Activated T-helper 1 cell treated with anti-CD3 and anti-CD28 coated beads, Interleukin-12 subunit alpha, Interleukin-12 subunit beta, Interleukin-2, Interleukin-4 antibody, amounts not matched to agents 30 ng/mL and 10 ng/mL and 1 ng/mL, durations not matched to agents 14 hours and 24 hours and 36 hours (primary cell): ENCODE data around the gene VWA1. TPM values are rescaled to one million over a fixed set of nuclear protein-coding genes. Genes with fewer than 3 reads are reported as not detected.

Experiments
- DNase-seq: peaks from one replicate; pipeline ENCODE4 v3.0.0; 2021; ENCODE audit warnings: low spot score
- H3K27ac Mint-ChIP-seq: one replicate; pipeline ENCODE4 v1.8.0; 2021; ENCODE audit warnings: mild to moderate bottlenecking, mixed read lengths
- H3K27me3 Mint-ChIP-seq: one replicate; pipeline ENCODE4 v1.8.0; 2022; ENCODE audit warnings: mild to moderate bottlenecking, moderate library complexity, mixed read lengths; ENCODE audit not compliant: insufficient read depth
- H3K36me3 Mint-ChIP-seq: one replicate; pipeline ENCODE4 v1.8.0; 2021; ENCODE audit warnings: low read depth, mixed read lengths
- H3K4me1 Mint-ChIP-seq: one replicate; pipeline ENCODE4 v1.8.0; 2021; ENCODE audit warnings: low read depth, mixed read lengths
- H3K4me3 Mint-ChIP-seq: one replicate; pipeline ENCODE4 v1.8.0; 2021; ENCODE audit warnings: mild to moderate bottlenecking, moderate library complexity, mixed read lengths
- H3K9me3 Mint-ChIP-seq: one replicate; pipeline ENCODE4 v1.8.0; 2021; ENCODE audit warnings: mixed read lengths
- intact Hi-C: fragments of 100-400 bp; cut with micrococcal nuclease; formaldehyde crosslinking; loops from one replicate; pipeline ENCODE4 v1.15.1; 2024
- total RNA-seq: library from RNA; stranded (reverse); gene quantifications from 2 replicates; pipeline ENCODE4 v1.2.3, GENCODE V29; 2022

Gene VWA1, protein sequence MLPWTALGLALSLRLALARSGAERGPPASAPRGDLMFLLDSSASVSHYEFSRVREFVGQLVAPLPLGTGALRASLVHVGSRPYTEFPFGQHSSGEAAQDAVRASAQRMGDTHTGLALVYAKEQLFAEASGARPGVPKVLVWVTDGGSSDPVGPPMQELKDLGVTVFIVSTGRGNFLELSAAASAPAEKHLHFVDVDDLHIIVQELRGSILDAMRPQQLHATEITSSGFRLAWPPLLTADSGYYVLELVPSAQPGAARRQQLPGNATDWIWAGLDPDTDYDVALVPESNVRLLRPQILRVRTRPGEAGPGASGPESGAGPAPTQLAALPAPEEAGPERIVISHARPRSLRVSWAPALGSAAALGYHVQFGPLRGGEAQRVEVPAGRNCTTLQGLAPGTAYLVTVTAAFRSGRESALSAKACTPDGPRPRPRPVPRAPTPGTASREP
- total RNA-seq = 5.5 and 5.8 TPM in 2 replicates

DNA sequence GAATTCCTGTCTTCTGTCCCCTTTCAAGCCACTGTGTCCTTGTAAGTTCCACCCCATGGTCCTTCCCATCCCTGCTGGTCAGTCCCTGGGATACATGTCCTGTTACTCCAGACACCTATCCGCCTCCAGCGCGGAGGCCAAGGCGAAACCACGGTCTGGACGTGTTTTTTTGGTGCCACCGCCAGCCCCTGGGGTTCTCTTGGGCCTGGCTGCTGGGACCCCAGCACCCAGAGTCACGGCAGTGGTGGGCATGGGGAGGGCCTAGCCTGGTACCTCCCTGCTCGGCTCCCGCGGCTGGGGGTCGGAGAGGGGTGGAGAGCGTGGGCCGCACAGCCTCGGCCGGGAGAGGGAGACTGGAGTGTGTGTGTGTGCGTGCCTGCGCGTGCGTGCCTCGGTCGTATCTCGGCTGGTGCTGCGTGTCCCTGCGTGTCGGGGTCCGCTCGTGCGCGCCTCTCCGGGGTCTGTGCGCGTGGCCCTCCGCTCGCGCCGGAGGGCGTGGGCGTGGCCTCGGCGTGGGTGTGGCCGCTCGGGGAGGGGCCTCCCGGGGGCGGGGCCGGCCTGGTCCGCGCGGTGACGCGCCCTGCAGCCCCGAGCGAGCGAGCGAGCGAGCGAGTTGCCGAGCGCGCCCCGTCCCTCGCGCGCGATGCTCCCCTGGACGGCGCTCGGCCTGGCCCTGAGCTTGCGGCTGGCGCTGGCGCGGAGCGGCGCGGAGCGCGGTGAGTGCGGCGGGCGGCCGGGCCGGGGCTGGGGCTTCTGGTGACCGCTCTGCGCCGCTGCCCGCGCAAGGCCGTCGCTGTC is at the start of gene VWA1:
TSS of gene VWA1 (plus strand) at position 585 of the 798 bp plus-strand sequence. CDS start at position 644, 59 bp downstream.
- Mint-ChIP-seq H3K27ac (peak within 1 kb of the TSS; percentile 40), H3K36me3 (no peaks in the 10 kb centered on the region), H3K27me3 (peaks cover 4% of the 10 kb centered on the region), H3K4me1 (no peaks in the 10 kb centered on the region), H3K4me3 (peak within 1 kb of the TSS; percentile 66), H3K9me3 (no peaks in the 10 kb centered on the region)
- peak; percentile 76 for DNase-seq
- intact Hi-C loops = no loop called here

DNA sequence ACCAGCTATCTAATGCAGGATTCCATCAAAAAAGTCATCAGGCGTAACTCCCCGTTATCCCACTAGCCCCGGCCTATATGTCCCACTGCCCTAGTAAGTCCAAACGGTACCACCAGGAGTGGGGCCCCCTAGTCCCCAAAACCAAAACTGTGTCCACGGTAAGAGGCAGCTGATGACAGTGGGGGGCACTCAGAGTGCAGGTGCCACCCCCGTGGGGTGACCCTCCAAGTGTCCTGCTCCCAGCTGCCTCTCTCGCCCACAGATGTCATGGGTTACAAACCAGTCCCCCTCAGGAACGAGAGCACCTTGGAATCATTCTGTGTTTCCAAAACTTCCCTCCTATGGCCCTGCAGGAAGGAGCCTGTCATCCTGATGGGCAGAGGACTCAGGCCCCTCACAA is 49.6 kb upstream of the VWA1 start:
- H3K36me3 Mint-ChIP-seq = peaks cover 35% of the 10 kb centered on the region
- intact Hi-C loops = no loop called here
- no peak for DNase-seq
- H3K4me1 Mint-ChIP-seq = no peaks in the 10 kb centered on the region
- H3K27me3 Mint-ChIP-seq = no peaks in the 10 kb centered on the region
- H3K9me3 Mint-ChIP-seq = no peaks in the 10 kb centered on the region
- no peak overlapping the region for H3K27ac Mint-ChIP-seq
- H3K4me3 Mint-ChIP-seq = no peak overlapping the region

DNA sequence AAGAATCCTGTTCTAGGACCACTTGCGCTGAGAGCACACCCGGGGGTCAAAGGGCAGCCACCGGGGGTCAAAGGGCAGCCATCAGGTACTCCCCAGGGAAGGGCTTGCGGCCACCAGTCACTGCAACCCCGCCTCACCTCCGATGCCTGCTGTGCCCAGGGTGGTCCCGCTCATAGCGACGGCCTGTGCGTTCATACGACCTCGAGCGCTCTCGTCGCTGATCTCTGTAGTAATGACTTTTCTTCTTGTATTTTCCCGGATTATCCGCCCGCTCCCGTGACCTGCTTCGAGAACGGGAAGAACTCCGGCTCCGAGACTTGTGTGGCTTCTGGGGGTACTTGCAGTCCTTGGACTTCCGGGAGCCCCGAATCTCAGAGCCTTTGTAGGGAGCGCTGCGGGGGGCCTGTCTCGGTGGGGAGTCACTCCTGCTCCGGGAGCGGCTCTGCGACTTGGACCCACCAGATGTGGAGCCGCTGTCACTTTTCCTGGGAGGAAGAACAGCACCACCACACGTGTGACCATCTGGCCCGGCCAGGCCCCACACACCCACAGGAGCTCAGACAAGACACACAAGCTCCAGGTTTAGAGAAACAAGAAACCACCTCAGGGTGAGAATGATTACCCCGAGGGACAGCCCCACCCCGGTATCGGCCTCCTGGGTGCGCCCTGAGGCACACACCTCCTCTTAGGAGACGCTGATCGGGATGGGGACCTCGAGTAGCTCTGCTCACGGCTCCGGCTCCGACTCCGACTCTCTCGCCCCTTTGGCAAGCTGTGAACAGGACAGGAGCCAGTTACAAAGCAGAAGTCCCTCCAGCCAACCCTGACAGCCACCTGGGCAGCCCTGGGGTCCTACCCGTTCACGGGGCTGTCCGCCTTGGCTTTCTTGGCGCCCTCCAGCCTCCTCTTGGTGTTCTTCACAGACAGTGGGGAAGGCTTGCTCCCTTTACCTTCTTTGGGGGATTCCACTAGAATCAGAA is 48.1 kb upstream of the VWA1 start:
- no peaks in the 10 kb centered on the region for H3K4me1 Mint-ChIP-seq
- H3K27ac Mint-ChIP-seq = no peak overlapping the region
- no peaks in the 10 kb centered on the region for H3K27me3 Mint-ChIP-seq
- H3K36me3 Mint-ChIP-seq = peaks cover 49% of the 10 kb centered on the region
- H3K9me3 Mint-ChIP-seq = no peaks in the 10 kb centered on the region
- H3K4me3 Mint-ChIP-seq = no peak overlapping the region
- DNase-seq = no peak
- intact Hi-C loops = no loop called here

DNA sequence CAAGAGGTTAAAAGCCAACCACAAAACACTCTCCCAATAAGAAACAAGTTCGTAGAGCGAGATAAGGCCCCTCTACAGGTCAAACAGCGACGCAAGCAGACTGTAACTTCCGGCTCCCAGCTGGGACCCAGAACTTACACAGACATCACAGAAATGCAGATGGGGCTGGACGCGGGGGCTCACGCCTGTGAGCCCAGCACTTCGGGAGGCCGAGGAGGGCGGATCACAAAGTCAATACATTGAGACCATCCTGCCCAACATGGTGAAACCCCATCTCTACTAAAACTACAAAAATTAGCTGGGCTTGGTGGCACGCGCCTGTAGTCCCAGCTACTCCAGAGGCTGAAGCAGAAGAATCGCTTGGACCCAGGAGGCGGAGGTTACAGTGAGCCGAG is 47.4 kb upstream of the VWA1 start:
- Mint-ChIP-seq H3K4me1 (no peaks in the 10 kb centered on the region), H3K4me3 (no peak overlapping the region), H3K27me3 (no peaks in the 10 kb centered on the region), H3K9me3 (no peaks in the 10 kb centered on the region), H3K36me3 (peaks cover 53% of the 10 kb centered on the region), H3K27ac (no peak overlapping the region)
- DNase-seq = no peak
- intact Hi-C loops = no loop called here

DNA sequence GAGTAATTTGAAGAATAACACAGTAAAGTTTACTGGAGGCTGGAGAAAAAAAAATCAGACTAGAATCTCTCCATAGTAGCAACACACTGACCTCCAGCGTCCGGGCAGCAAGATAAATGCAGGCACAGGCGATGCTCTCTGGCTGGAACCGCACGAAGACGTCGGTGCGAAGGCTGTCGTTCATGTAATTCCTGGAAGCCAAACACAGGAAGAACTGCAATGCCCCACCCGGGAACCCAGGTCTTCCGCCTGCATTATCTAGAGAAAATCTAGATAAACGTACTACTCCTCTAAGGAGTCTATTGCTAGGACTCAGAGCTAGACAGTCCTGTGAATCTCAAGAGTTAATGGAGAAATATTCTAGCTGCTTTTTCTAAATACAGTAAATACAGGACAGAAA is 44.8 kb upstream of the VWA1 start:
- H3K27me3 Mint-ChIP-seq = no peaks in the 10 kb centered on the region
- H3K4me3 Mint-ChIP-seq = no peak overlapping the region
- DNase-seq = no peak
- intact Hi-C loops = no loop called here
- no peak overlapping the region for H3K27ac Mint-ChIP-seq
- peaks cover 73% of the 10 kb centered on the region for H3K36me3 Mint-ChIP-seq
- no peaks in the 10 kb centered on the region for H3K9me3 Mint-ChIP-seq
- H3K4me1 Mint-ChIP-seq = peaks cover 13% of the 10 kb centered on the region

DNA sequence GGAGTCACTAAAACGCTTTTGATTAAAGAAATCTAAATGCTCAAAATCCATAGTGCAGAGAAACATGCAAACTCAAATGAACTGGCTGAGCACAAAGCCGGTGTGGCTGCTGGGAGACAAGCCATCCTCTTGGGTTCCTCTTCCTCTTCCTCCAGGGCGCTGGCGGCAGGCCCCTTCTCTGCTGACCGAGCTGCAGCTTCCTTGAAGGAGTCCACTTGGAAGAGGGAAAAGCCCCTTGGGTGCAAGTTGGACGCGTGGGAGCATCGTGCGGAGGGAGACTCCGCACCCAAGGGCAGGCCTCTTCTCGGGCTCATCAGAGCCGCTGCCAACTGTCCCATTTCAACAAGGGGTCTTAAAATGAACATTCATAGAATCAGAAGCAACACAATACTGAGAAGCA is 44.3 kb upstream of the VWA1 start:
- Mint-ChIP-seq H3K4me3 (no peak overlapping the region), H3K27me3 (no peaks in the 10 kb centered on the region), H3K4me1 (peaks cover 14% of the 10 kb centered on the region), H3K36me3 (peaks cover 74% of the 10 kb centered on the region), H3K9me3 (no peaks in the 10 kb centered on the region), H3K27ac (no peak overlapping the region)
- DNase-seq = no peak
- intact Hi-C loops = no loop called here

DNA sequence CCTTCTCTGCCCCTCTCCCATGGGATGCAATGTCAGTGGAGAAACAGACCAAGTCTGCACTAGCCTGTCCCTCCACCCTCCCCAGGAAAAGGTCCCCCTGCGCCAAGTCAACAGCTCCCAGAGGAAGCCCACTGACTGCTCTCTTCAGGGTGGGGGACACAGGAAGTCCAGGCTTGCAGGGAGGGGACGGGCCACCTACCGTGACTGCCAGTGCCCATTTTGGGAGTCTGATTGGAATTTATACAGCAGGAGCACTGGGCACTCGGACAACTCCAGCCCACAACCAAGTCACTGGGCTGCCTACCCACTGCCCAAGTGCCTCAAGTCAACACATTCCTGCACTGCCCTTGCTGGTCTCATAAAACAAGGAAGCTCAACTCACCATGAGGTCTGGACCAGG is 42.5 kb upstream of the VWA1 start:
- H3K27me3 Mint-ChIP-seq = no peaks in the 10 kb centered on the region
- no peak for DNase-seq
- peaks cover 68% of the 10 kb centered on the region for H3K36me3 Mint-ChIP-seq
- H3K27ac Mint-ChIP-seq = no peak overlapping the region
- H3K9me3 Mint-ChIP-seq = no peaks in the 10 kb centered on the region
- peaks cover 19% of the 10 kb centered on the region for H3K4me1 Mint-ChIP-seq
- H3K4me3 Mint-ChIP-seq = no peak overlapping the region
- intact Hi-C loops = no loop called here

DNA sequence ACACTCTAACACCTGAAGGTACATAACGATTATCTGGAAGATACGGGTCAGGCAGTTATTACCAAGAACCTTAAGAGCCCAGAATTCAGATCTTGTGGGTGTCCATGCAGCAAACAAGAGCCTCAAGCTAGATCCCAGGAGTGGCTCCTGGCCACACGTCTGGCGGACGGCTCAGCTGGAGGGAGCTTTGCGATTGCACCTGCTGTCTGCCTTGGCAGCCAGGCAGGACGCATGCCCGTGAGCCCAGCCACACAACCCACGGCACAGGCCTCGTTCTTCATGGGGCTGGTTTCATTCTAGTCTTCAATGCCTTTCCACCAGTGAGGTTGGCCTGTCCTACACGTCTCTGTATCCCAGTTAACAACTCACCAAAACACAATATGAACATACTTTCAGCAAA is 42.1 kb upstream of the VWA1 start:
- no peaks in the 10 kb centered on the region for H3K9me3 Mint-ChIP-seq
- no peaks in the 10 kb centered on the region for H3K27me3 Mint-ChIP-seq
- intact Hi-C loops = no loop called here
- H3K36me3 Mint-ChIP-seq = peaks cover 68% of the 10 kb centered on the region
- DNase-seq = no peak
- no peak overlapping the region for H3K4me3 Mint-ChIP-seq
- peaks cover 22% of the 10 kb centered on the region for H3K4me1 Mint-ChIP-seq
- no peak overlapping the region for H3K27ac Mint-ChIP-seq

DNA sequence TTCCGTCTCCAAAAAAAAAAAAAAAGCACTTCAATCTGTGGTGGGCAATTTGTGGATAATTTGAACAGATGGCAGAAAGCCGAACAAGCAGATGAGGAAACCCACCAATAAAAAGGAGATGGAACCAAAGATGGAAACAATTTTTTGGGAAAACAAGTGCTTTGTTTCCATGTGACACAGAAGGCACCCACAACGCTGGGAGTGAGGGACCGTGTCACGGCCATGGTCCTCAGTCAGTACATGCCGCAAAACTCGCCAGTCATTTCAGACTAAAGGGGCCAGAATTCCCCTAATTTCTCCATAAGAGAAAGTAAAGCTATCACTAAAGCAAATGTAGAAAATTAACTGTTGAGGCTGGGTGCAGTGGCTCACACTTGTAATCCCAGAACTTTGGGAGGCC is 41.4 kb upstream of the VWA1 start:
- no peak for DNase-seq
- Mint-ChIP-seq H3K4me1 (peaks cover 22% of the 10 kb centered on the region), H3K27me3 (no peaks in the 10 kb centered on the region), H3K4me3 (no peak overlapping the region), H3K36me3 (peaks cover 65% of the 10 kb centered on the region), H3K27ac (no peak overlapping the region), H3K9me3 (no peaks in the 10 kb centered on the region)
- intact Hi-C loops = no loop called here

DNA sequence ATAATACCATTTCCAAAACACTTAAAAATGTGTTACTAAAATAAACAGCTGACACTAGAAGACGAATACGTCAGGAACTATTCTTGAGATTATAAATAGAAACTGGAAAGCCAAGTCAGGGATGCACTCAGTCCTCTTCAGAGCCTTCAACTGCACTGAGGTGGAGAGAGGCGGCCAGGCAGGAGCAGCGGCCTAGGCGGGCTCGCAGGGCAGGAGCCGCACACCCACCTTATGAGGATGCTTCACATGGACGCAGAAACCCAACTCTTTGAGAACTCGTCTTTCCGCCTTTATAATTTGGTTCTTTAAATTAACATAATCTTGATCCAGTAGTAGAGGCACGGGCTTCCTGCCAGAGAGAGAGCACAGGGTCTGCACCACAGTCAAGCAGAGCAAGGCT is 40.3 kb upstream of the VWA1 start:
- DNase-seq = no peak
- H3K4me1 Mint-ChIP-seq = peaks cover 25% of the 10 kb centered on the region
- H3K27ac Mint-ChIP-seq = no peak overlapping the region
- H3K27me3 Mint-ChIP-seq = no peaks in the 10 kb centered on the region
- intact Hi-C loops = loop anchor here (5.0 kb wide), 1 partner anchor 88 kb away; the partner anchor contains the start of genes ACAP3 and PUSL1
- H3K4me3 Mint-ChIP-seq = peak overlapping the region; percentile 46
- no peaks in the 10 kb centered on the region for H3K9me3 Mint-ChIP-seq
- peaks cover 59% of the 10 kb centered on the region for H3K36me3 Mint-ChIP-seq

DNA sequence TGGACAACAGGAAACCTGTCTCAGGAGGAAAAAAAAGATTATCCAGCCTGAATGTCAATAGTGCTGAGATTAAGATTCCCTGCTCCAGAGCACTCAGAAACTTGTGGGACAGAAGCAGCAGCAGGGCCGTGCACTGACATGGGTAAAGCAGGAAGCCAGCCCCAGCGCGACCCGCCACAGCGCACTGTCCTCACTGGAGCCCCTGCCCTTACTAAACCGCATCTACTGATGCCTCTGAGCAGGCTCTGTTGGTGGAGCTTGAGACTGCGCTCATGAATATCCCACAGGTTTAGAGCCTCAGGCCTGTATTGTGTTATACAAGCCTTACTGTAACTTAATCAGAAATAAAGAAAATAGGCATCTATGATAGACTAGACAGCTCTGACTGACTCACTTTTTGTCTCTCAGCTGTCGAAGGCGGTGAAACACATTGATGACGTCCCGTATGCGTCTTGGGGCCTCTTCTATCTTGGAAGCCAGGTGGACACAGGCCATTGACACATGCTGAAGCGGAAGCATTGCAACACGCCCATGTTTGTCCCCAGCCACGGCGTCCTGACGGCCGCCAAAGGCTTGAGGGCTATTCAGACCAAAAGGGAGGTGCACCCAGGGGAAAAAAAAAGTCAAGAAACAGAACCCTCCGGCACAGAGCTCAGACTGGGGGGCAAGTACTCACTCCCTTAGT is 37.5 kb upstream of the VWA1 start:
- Mint-ChIP-seq H3K36me3 (peaks cover 50% of the 10 kb centered on the region), H3K9me3 (no peaks in the 10 kb centered on the region), H3K4me1 (peaks cover 43% of the 10 kb centered on the region), H3K27ac (peak overlapping the region; percentile 76), H3K27me3 (no peaks in the 10 kb centered on the region), H3K4me3 (peak overlapping the region; percentile 95)
- no peak for DNase-seq
- intact Hi-C loops = loop anchor here (2.0 to 5.0 kb wide), 4 partner anchors 43 to 327 kb away; partner anchors contain the start of genes ACAP3, ATAD3B, CDK11A and PUSL1

DNA sequence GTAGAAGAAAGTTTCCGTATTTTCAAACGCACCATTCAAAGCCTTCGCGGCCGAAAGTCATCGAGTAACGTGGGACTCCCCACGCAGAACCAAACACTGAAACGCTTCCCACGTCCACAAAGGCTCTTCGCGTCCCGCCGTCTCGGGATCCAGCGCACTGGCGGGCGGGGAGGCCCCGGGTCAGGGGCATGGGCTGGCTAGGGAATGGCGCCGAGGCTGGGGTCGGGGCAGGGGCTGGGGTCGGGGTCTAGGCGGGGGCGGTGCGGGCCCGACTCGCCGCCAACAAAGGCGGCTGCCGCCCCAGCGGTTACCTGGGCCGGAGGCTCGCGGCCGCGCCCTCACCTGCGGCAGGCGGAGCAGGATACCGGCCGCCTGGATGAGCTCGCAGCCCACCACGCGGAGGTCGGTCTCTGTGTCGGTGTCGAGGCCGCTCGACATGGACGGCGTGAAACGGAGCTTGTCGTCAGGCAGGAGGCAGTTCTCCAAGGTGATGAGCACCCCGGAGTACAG is 36.8 kb upstream of the VWA1 start:
- Mint-ChIP-seq H3K4me1 (peaks cover 38% of the 10 kb centered on the region), H3K4me3 (peak overlapping the region; percentile 95)

More for the DNA sequence above, 36.8 kb upstream of the VWA1 start:
- Mint-ChIP-seq H3K9me3 (no peaks in the 10 kb centered on the region), H3K36me3 (peaks cover 48% of the 10 kb centered on the region), H3K27me3 (no peaks in the 10 kb centered on the region), H3K27ac (peak overlapping the region; percentile 76)
- intact Hi-C loops = loop anchor here (1.0 to 5.0 kb wide), 8 partner anchors 9 to 326 kb away; partner anchors contain the start of genes ACAP3, ATAD3A, ATAD3B and AURKAIP1
- DNase-seq = no peak
